Loucy (cell line): Measurements from ENCODE around the gene SPINT2.

Experiments used
- CTCF ChIP-seq: fragments of 200-600 bp; sonication (generic); conservative IDR thresholded peaks from 2 replicates; pipeline ENCODE4 v1.5.1; 2014; ENCODE audit warnings: mild to moderate bottlenecking, antibody characterized with exemption, low read length
- EZH2phosphoT487 ChIP-seq: fragments of 200-600 bp; IDR thresholded peaks from 2 replicates; pipeline ENCODE4 v1.6.1; 2018; ENCODE audit warnings: antibody characterized with exemption, mild to moderate bottlenecking, moderate library complexity, borderline replicate concordance

- TF ChIP-seq CTCF (no peak), EZH2phosphoT487 (no peak)
Observed at GRCh38 chr19:38239816-38240215, 24.6 kb upstream of the SPINT2 start.
